Psoas muscle (tissue), 8 donors: ENCODE data around the gene ZFC3H1. TPM values are rescaled to one million over a fixed set of nuclear protein-coding genes. Genes with fewer than 3 reads are reported as not detected.

ENCODE experiments used
- ATAC-seq, 4 donors: fragments of 200-7000 bp; cut with Tn5 transposase; one replicate each; pipeline ENCODE4 v1.9.1; 2020; ENCODE audit warnings: moderate library complexity in 3 of 4, mild to moderate bottlenecking in 2 of 4
- DNase-seq, 2 donors: peaks; one replicate each; pipeline ENCODE4 v3.0.0-alpha.2; 2020
- H3K27ac ChIP-seq: fragments of 200-600 bp; one replicate; pipeline ENCODE4 v1.8.0; 2022
- H3K27me3 ChIP-seq, 3 donors: fragments of 200-600 bp in 1 of 3; one replicate each; pipeline versions ENCODE4 v1.6.1 to v1.8.0; 2013 to 2022; ENCODE audit warnings: low read length in 2 of 3, mild to moderate bottlenecking in 2 of 3, moderate library complexity in 1 of 3; ENCODE audit not compliant: insufficient read depth in 3 of 3
- H3K36me3 ChIP-seq, 2 donors: fragments of 200-600 bp in 1 of 2; one replicate each; pipeline versions ENCODE4 v1.6.1 to v1.8.0; 2013 to 2022; ENCODE audit warnings: low read depth in 1 of 2, mild to moderate bottlenecking in 1 of 2, moderate library complexity in 1 of 2; ENCODE audit not compliant: insufficient read depth in 1 of 2
- H3K4me1 ChIP-seq: fragments of 200-600 bp; one replicate; pipeline ENCODE4 v1.8.0; 2022
- H3K4me3 ChIP-seq: fragments of 200-600 bp; one replicate; pipeline ENCODE4 v1.8.0; 2022; ENCODE audit warnings: mild to moderate bottlenecking
- H3K9me3 ChIP-seq: fragments of 200-600 bp; one replicate; pipeline ENCODE4 v1.8.0; 2022
- CTCF ChIP-seq: fragments of 200-600 bp; IDR thresholded peaks from one replicate; pipeline ENCODE4 v1.8.0; 2022; ENCODE audit warnings: antibody characterized with exemption
- WGBS, 3 donors: extraction: QIAGEN DNeasy Blood & Tissue Kit; methylation state at CpG; one replicate each; pipeline versions ENCODE4 v1.1.6 to v1.1.7; 2013; 5-methylcytosine and 5-hydroxymethylcytosine counted together
- intact Hi-C, 2 donors: fragments of 100-400 bp; cut with DNase I; formaldehyde crosslinking; loops; one replicate each; pipeline versions ENCODE4 v1.11.0 to v1.14.2; 2022
- polyA plus RNA-seq, 3 donors: library from polyadenylated mRNA; stranded (reverse); fragments of 200-250 nt; gene quantifications; one replicate each; pipeline ENCODE4 v1.2.3, GENCODE V29; 2013
- total RNA-seq, 4 donors: library from RNA; stranded (reverse); fragmentation: NEBNext Ultra II Directional in 2 of 4; extraction: Animal tissue kit (Norgen Biotek cat#: 25700) in 2 of 4; gene quantifications; one replicate each; pipeline versions ENCODE4 v1.2.1 to v1.2.4, GENCODE V29; 2021 to 2023
- donor health status: healthy with polysubstance abuse.
- donor health status: DM: no; HTN: no; CAD: no; lungs with moderate emphysema.
- donor health status: Bipolar disorder and iron deficiency.
- donor health status: healthy.
- donor health status: DM: yes; HTN: yes; CAD: no.
- donor health status: DM: no; HTN: no; CAD: no.
- donor health status: DM: no; HTN: no; CAD: no.
- donor health status: DM: yes; HTN: yes; CAD: no.

ZFC3H1 gene
- total and polyA plus RNA-seq, 7 donors = 5.5 to 18.1 (median 13.0) TPM

- Histone ChIP-seq H3K27ac (peak overlapping the region; percentile 95), H3K36me3 (no peaks in the 10 kb centered on the region), H3K9me3 (no peaks in the 10 kb centered on the region), H3K4me1 (peaks cover 34% of the 10 kb centered on the region), H3K4me3 (peak overlapping the region; percentile 84), H3K27me3 (no peaks in the 10 kb centered on the region)
- no peak for TF ChIP-seq CTCF
- 11 to 22% (median 14%) methylated on average over 3 of the region's 3 CpGs for WGBS, 3 donors
- intact Hi-C loops = loop anchor here (2.0 to 5.0 kb wide), 3 partner anchors 24 to 68 kb away; partner anchors contain the start of genes RAB21 (in 2 of the 2) and ZFC3H1 (in 1 of the 2)
- peak in 1 of 4 donors; percentile 23 for ATAC-seq
- no peak for DNase-seq
Measured at GRCh38 chr12:71686658-71687025, 23.0 kb upstream of the ZFC3H1 start.

GRCh38 chr12:71685914-71686657 lies 22.4 kb upstream of the ZFC3H1 start, which contains the start of gene TMEM19:
Gene TMEM19, plus strand, starts transcription at chr12:71686082. Its CDS starts 599 bp downstream, at chr12:71686681.
- peak; percentile 92 to 95 for DNase-seq
- H3K27ac ChIP-seq = peak within 1 kb of the TSS; percentile 95
- WGBS, 3 donors = 0 to 1% (median 0%) methylated on average over 58 to 63 of the region's 63 CpGs
- intact Hi-C loops = loop anchor here (2.0 to 5.0 kb wide), 3 partner anchors 23 to 69 kb away; partner anchors contain the start of genes RAB21 (in 2 of the 2) and ZFC3H1 (in 1 of the 2)
- H3K27me3 ChIP-seq = no peaks in the 10 kb centered on the region
- no peaks in the 10 kb centered on the region for H3K36me3 ChIP-seq
- H3K4me3 ChIP-seq = peak within 1 kb of the TSS; percentile 84
- peak; percentile 97 to 98 (median 98) for ATAC-seq
- no peak for TF ChIP-seq CTCF
- no peaks in the 10 kb centered on the region for H3K9me3 ChIP-seq
- H3K4me1 ChIP-seq = peaks cover 34% of the 10 kb centered on the region

GRCh38 chr12:71685312-71685906 lies 21.8 kb upstream of the ZFC3H1 start:
- Histone ChIP-seq H3K27ac (peak overlapping the region; percentile 95), H3K4me3 (peak overlapping the region; percentile 84), H3K36me3 (no peaks in the 10 kb centered on the region), H3K27me3 (no peaks in the 10 kb centered on the region), H3K4me1 (peaks cover 27% of the 10 kb centered on the region), H3K9me3 (no peaks in the 10 kb centered on the region)
- WGBS, 3 donors = 19 to 23% (median 19%) methylated on average over 19 of the region's 19 CpGs
- peak in 1 of 2 donors; percentile 49 for DNase-seq
- intact Hi-C loops = loop anchor here in 1 of 2 donors (5.0 kb wide), 1 partner anchor 67 kb away; the partner anchor contains the start of gene RAB21
- no peak for TF ChIP-seq CTCF
- peak in 1 of 4 donors; percentile 32 for ATAC-seq

GRCh38 chr12:71684081-71684480 lies 20.4 kb upstream of the ZFC3H1 start:
- no peaks in the 10 kb centered on the region for H3K9me3 ChIP-seq
- no peak overlapping the region for H3K4me3 ChIP-seq
- intact Hi-C loops = no loop called here
- H3K27me3 ChIP-seq = no peaks in the 10 kb centered on the region
- no peaks in the 10 kb centered on the region for H3K36me3 ChIP-seq
- TF ChIP-seq CTCF = no peak
- H3K27ac ChIP-seq = peak overlapping the region; percentile 95
- no peak for ATAC-seq
- 64 to 74% (median 64%) methylated on average over 5 of the region's 5 CpGs for WGBS, 3 donors
- DNase-seq = no peak
- H3K4me1 ChIP-seq = peaks cover 19% of the 10 kb centered on the region
